ENCODE data around the gene ZNF697.
"Not testable (repeated sequence)": the region's sequence is repeated elsewhere in the genome, so short reads cannot be mapped to it uniquely, and the experiment has no call there.

The ZNF697 gene

GRCh38 chr1:119622311-119623192 is 25.5 kb downstream of the ZNF697 start:
- TF ChIP-seq CTCF (conservative IDR thresholded peaks at IDR 0.05) (no peak), ZFX (IDR thresholded peaks at IDR 0.05) (no peak)
- H3K27ac ChIP-seq: no peak overlapping the region

DNA sequence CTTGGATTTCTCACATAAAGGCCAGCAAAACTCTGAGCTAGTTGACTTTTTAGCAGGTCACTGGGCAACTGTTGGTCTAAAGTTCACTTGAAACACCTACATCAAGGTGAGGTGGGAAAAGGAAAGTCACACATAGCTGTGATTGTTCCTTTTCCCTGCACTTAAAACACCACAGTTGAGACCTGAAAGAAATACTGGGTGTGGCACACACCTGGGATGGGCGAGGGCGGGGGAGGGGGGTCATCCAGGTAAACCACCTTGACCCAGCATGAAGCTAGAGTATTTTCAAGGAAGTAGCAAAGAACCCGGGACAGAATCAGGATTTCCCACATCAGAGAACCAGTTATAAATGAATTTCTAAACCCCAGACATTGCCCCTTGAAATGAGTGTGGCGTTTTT is 26.4 kb downstream of the ZNF697 start:
- H3K27ac ChIP-seq: no peak overlapping the region
- TF ChIP-seq CTCF (conservative IDR thresholded peaks at IDR 0.05) (no peak), ZFX (IDR thresholded peaks at IDR 0.05) (no peak)

GRCh38 chr1:119617751-119618691 is 30.0 kb downstream of the ZNF697 start:
- TF ChIP-seq ZFX (IDR thresholded peaks at IDR 0.05): no peak
- TF ChIP-seq CTCF (conservative IDR thresholded peaks at IDR 0.05): no peak
- peak overlapping the region; percentile 55 for H3K27ac ChIP-seq

DNA sequence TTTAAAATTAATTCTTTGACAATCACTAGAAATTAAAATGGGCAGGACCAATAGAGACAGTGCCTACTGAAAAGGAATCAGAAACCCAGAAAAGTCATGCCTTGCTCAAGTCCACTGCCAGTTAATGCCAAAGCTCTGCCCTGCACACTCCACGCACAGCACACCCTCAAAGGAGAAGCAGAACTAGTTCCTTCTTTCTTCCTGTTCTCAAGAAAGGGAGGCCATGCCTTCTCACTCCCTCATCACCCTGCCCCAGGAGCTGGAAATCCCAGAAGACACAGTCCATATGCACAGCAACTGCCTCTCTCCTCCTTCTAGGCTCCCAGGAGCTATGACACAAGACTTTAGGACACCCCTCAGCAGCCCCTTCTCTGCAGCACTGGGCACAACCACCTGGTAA is 31.3 kb downstream of the ZNF697 start:
- peak overlapping the region; percentile 55 for H3K27ac ChIP-seq

DNA sequence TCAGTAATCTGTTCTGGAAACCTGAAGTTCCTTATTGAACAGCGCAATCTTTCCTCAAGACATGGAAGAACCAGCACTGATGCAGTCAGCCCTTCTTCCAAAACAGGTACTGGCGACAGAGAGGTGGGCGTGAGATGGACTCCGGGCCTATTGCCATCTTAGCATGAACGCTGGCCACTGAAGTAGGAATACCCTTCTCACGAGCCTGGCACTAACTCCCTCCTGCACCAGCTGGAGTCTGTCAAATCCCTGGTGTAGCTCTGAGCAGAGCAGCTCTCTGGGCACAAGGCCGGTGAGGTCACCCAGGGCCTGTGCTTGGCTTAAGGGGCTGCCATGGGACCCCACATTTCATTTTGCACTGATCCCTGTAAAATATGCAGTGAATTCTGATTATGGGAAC is 33.0 kb downstream of the ZNF697 start:
- H3K27ac ChIP-seq: not testable (repeated sequence)

DNA sequence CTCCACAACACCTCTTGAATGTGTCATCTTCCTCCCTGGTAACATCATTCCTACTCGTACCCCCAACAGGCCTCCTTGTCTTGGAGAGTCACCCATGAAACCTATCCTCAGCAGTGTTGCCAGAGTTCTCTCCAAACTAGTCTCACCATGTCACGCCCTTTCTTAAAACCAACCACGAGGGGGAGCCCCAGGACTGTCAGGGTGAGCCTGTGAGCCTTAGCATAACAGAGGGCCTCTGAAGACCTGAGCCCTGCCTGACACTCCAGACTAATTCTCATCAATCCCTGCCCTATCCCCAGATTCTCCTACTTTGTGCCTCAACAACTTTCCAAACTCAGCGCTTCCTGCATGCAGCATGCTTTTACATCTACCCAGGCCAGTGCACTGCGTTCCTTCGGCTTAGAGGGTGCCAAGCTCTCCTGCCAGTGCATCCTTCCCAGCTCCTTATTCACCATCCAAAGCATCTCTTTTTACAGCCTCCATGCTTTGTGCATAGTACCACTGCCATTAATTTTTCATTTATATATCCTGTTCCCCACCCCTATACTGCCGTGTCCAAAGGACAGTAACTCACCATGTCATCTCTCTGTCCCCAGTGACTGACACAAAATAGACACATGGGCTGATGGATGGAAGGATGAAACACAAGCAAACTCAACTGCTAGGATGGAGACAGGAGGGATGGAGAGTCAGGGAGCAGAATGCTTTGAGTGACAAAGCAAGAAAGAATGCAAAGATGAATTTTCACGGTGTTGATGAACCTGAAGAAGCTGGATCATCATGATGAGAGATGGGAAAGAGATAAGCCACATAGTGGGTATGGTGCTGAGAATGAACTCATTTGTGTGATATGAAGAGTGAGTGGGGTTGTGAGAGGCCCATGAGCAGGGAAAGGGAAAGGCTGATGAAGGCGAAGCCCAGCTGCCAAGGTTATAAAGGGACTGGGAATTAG is 34.0 kb downstream of the ZNF697 start:
- H3K27ac ChIP-seq: no peak overlapping the region

GRCh38 chr1:119611701-119612113 is 36.4 kb downstream of the ZNF697 start:
- TF ChIP-seq ZFX (IDR thresholded peaks at IDR 0.05) (no peak), CTCF (conservative IDR thresholded peaks at IDR 0.05) (peak; percentile 99)
- no peak overlapping the region for H3K27ac ChIP-seq

More for the DNA sequence above, 34.0 kb downstream of the ZNF697 start:
- TF ChIP-seq ZFX (IDR thresholded peaks at IDR 0.05) (no peak), CTCF (conservative IDR thresholded peaks at IDR 0.05) (peak; percentile 91)

- not testable (repeated sequence) for H3K27ac ChIP-seq
Observed at GRCh38 chr1:119608816-119609215, 39.2 kb downstream of the ZNF697 start.
